ENCODE data around the gene CREBBP. TPM values are rescaled to one million over a fixed set of nuclear protein-coding genes. Genes with fewer than 3 reads are reported as not detected.

Gene CREBBP
- total RNA-seq, 2 experiments from 2014 or later: 36.0 to 72.3 TPM

DNA sequence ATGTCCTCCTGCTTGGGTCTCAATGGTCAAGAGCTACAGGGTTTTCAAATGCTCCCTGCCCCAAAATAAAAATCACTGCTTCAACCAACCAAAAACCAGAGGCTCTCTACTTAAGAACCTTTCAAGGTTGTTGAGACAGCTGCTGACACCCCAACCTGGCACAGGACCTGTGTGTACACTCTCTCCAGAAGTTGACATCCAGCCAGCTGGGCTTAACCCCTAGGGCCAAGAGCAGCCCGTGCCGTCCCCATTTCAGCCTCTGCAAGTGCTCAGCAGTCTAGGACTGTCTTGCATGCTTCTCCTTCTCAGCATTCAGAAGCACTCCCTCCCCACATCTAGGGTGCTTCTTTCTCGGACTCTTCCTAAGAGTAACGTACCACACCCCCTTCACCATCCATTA, 104.2 kb downstream of the CREBBP start:
- Histone ChIP-seq H3K79me2 (ENCODE audit: insufficient read depth, low read depth, low read length) (no peaks in the 10 kb centered on the region), H4K20me1 (ENCODE audit: insufficient read depth, low read length) (no peaks in the 10 kb centered on the region), H3K9me3 (ENCODE audit: low read length) (no peaks in the 10 kb centered on the region), H2AFZ (ENCODE audit: low read length) (no peak overlapping the region), H3K4me3 (ENCODE audit: low read depth, low read length, poor library complexity, severe bottlenecking) (no peak overlapping the region), H3K4me2 (ENCODE audit: low read length) (no peak overlapping the region), H3K27ac (ENCODE audit: low read depth, low read length, poor library complexity, severe bottlenecking) (no peak overlapping the region), H3K9me2 (ENCODE audit: insufficient read depth, low read length) (no peaks in the 10 kb centered on the region), H3K36me3 (ENCODE audit: insufficient read depth, low read length) (peaks cover 86% of the 10 kb centered on the region), H3K4me1 (ENCODE audit: insufficient read depth, low read length, poor library complexity, severe bottlenecking) (no peaks in the 10 kb centered on the region)
- no TSS peak for BruUV-seq (replicated peaks)
- DNase-seq (ENCODE audit: low spot score): no peak
- intact Hi-C loops (cut with micrococcal nuclease; ENCODE audit: unreplicated experiment): no loop called here
- POLR2A ChIA-PET: interaction anchor here (0.5 to 1.5 kb wide), 2 partner anchors 14 to 60 kb away, joined by 3 to 4 read pairs; no protein-coding TSS in a partner anchor
- TF ChIP-seq, protein P1, sequence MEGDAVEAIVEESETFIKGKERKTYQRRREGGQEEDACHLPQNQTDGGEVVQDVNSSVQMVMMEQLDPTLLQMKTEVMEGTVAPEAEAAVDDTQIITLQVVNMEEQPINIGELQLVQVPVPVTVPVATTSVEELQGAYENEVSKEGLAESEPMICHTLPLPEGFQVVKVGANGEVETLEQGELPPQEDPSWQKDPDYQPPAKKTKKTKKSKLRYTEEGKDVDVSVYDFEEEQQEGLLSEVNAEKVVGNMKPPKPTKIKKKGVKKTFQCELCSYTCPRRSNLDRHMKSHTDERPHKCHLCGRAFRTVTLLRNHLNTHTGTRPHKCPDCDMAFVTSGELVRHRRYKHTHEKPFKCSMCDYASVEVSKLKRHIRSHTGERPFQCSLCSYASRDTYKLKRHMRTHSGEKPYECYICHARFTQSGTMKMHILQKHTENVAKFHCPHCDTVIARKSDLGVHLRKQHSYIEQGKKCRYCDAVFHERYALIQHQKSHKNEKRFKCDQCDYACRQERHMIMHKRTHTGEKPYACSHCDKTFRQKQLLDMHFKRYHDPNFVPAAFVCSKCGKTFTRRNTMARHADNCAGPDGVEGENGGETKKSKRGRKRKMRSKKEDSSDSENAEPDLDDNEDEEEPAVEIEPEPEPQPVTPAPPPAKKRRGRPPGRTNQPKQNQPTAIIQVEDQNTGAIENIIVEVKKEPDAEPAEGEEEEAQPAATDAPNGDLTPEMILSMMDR (conservative IDR thresholded peaks at IDR 0.05; ENCODE audit: low read length): no peak
- no peak for TF ChIP-seq EZH2phosphoT487 (IDR thresholded peaks at IDR 0.05; ENCODE audit: borderline replicate concordance, low read depth, low read length)
- CTCF ChIA-PET (ENCODE audit: unreplicated experiment): no interaction called here

DNA sequence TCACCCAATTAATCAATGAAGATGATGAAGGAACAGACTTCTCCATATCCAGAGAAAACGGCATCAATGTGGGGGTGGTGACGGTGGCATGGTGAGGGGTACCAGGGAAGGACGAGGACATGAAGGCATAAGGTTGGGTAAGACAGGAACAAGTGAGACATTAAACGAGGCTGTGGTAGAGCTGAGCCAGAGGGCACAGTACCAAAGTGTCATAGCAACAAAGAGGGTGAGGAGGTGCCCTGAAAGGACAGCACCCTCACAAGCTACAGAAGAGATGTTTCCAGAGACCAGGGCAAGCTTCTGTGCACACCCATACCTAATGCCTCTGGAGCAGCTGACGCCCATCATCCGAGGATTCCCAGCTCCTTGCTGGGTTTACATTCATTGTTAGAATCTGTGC, 105.7 kb downstream of the CREBBP start:
- no peaks in the 10 kb centered on the region for H3K9me2 ChIP-seq (ENCODE audit: insufficient read depth, low read length)
- no peaks in the 10 kb centered on the region for H3K79me2 ChIP-seq (ENCODE audit: insufficient read depth, low read depth, low read length)
- H3K36me3 ChIP-seq (ENCODE audit: insufficient read depth, low read length): peaks cover 85% of the 10 kb centered on the region
- H3K4me1 ChIP-seq (ENCODE audit: insufficient read depth, low read length, poor library complexity, severe bottlenecking): no peaks in the 10 kb centered on the region
- TF ChIP-seq, protein P1 (conservative IDR thresholded peaks at IDR 0.05; ENCODE audit: low read length): no peak
- no peak for TF ChIP-seq EZH2phosphoT487 (IDR thresholded peaks at IDR 0.05; ENCODE audit: borderline replicate concordance, low read depth, low read length)
- no peak overlapping the region for H2AFZ ChIP-seq (ENCODE audit: low read length)
- ChIA-PET POLR2A (no interaction called here), CTCF (ENCODE audit: unreplicated experiment) (no interaction called here)
- intact Hi-C loops (cut with micrococcal nuclease; ENCODE audit: unreplicated experiment): no loop called here
- H3K4me2 ChIP-seq (ENCODE audit: low read length): no peak overlapping the region
- no peak overlapping the region for H3K27ac ChIP-seq (ENCODE audit: low read depth, low read length, poor library complexity, severe bottlenecking)
- no peak for DNase-seq (ENCODE audit: low spot score)
- BruUV-seq (replicated peaks): no TSS peak
- no peaks in the 10 kb centered on the region for H3K9me3 ChIP-seq (ENCODE audit: low read length)
- no peaks in the 10 kb centered on the region for H4K20me1 ChIP-seq (ENCODE audit: insufficient read depth, low read length)
- no peak overlapping the region for H3K4me3 ChIP-seq (ENCODE audit: low read depth, low read length, poor library complexity, severe bottlenecking)

DNA sequence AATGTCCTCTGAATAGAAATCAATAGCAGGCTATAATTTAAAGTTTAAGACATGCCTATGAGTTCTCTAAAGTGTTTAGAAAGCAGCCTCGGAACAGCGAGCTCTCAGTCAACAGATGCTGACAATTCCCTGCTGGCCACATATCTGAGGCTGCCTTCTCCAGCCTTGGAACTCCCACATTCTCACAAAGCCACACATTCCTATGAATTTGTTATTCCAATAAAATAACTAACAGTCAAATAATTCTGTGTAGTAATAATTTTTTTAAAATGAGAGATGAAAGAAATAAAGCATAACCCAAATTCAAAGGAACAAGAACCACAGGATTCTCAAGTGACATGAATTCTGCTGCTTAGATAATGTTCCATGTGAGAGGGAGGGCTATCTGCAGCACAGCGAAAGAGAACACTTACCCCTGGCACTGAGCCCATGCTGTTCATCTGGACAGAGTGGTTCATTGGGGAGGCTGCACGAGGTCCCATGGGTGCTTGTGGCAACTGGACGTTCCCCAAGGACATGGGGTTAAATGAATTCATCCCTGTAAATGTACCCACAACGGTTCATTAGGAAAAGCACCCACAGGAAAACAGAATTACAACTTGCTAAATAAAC, 106.3 kb downstream of the CREBBP start:
- H3K9me2 ChIP-seq (ENCODE audit: insufficient read depth, low read length): no peaks in the 10 kb centered on the region
- POLR2A ChIA-PET: no interaction called here
- no peak for TF ChIP-seq EZH2phosphoT487 (IDR thresholded peaks at IDR 0.05; ENCODE audit: borderline replicate concordance, low read depth, low read length)
- BruUV-seq (replicated peaks): no TSS peak
- no peaks in the 10 kb centered on the region for H4K20me1 ChIP-seq (ENCODE audit: insufficient read depth, low read length)
- no peak overlapping the region for H3K4me3 ChIP-seq (ENCODE audit: low read depth, low read length, poor library complexity, severe bottlenecking)
- intact Hi-C loops (cut with micrococcal nuclease; ENCODE audit: unreplicated experiment): no loop called here
- CTCF ChIA-PET (ENCODE audit: unreplicated experiment): no interaction called here
- H3K9me3 ChIP-seq (ENCODE audit: low read length): no peaks in the 10 kb centered on the region
- no peak overlapping the region for H3K4me2 ChIP-seq (ENCODE audit: low read length)
- no peaks in the 10 kb centered on the region for H3K79me2 ChIP-seq (ENCODE audit: insufficient read depth, low read depth, low read length)
- no peak for DNase-seq (ENCODE audit: low spot score)
- H3K36me3 ChIP-seq (ENCODE audit: insufficient read depth, low read length): peaks cover 86% of the 10 kb centered on the region
- no peak overlapping the region for H2AFZ ChIP-seq (ENCODE audit: low read length)
- H3K27ac ChIP-seq (ENCODE audit: low read depth, low read length, poor library complexity, severe bottlenecking): no peak overlapping the region
- no peaks in the 10 kb centered on the region for H3K4me1 ChIP-seq (ENCODE audit: insufficient read depth, low read length, poor library complexity, severe bottlenecking)

Data from OCI-LY7 (cell line).